Stimulated activated effector memory CD8-positive, alpha-beta T cell treated with anti-CD3 and anti-CD28 coated beads, Interleukin-12 subunit alpha, Interleukin-12 subunit beta, amount 100 ng/mL, for 72 hours (primary cell): ENCODE measurements around the gene FRS2.

ENCODE experiments used
- ATAC-seq: fragments of 150-1000 bp; cut with Tn5 transposase; 2 replicates; pipeline ENCODE4 v1.10.0; 2021
- DNase-seq, 2 donors: peaks; one replicate each; pipeline ENCODE4 v3.0.0; 2021 to 2022; ENCODE audit warnings: low spot score in 2 of 2
- H3K27ac Mint-ChIP-seq: one replicate; pipeline ENCODE4 v1.8.0; 2022; ENCODE audit warnings: mild to moderate bottlenecking, mixed read lengths
- H3K36me3 Mint-ChIP-seq: one replicate; pipeline ENCODE4 v1.8.0; 2022; ENCODE audit warnings: mild to moderate bottlenecking, mixed read lengths
- H3K4me1 Mint-ChIP-seq: one replicate; pipeline ENCODE4 v1.8.0; 2022; ENCODE audit warnings: mixed read lengths
- H3K4me3 Mint-ChIP-seq: one replicate; pipeline ENCODE4 v1.8.0; 2022; ENCODE audit warnings: mild to moderate bottlenecking, mixed read lengths
- H3K9me3 Mint-ChIP-seq: one replicate; pipeline ENCODE4 v1.8.0; 2022; ENCODE audit warnings: mixed read lengths

The FRS2 gene

DNA sequence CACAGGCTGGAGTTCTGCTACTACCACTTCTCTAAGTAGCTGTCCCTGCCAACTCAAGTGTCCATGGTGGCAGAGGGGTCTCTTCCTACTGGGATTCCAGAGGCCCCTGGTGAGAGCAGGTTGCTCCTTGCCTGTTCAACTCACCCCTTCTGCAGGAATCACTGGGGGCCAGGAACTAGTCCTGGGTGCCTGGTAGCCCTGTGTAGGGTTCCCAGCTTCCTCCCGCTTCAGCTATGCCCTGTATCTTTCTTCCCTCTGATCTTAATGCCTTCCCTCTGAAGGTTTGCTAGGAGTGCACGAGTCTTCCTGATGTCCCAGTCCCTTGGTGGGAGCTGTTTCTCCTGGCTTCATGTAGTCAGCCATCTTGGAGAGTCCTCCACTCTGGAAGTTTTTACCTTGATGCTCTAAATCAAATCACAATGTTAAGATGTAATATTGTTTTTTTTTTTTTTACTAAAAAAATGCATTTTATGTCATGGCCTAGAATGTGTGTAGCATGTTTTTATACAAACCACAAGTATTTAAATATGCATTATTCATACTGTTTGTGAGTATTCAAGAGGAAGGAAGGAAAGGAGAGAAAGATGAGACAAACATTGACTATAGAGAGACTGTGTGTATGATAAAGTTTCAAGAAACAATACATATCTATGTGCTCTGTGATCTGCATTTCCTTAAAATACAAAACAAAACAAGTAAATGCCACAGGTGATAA is 54.7 kb downstream of the FRS2 start:
- Mint-ChIP-seq H3K27ac (no peak overlapping the region), H3K4me3 (no peak overlapping the region), H3K4me1 (peaks cover 59% of the 10 kb centered on the region), H3K36me3 (no peaks in the 10 kb centered on the region), H3K9me3 (peaks cover 16% of the 10 kb centered on the region)
- ATAC-seq (no peak), DNase-seq (no peak)

DNA sequence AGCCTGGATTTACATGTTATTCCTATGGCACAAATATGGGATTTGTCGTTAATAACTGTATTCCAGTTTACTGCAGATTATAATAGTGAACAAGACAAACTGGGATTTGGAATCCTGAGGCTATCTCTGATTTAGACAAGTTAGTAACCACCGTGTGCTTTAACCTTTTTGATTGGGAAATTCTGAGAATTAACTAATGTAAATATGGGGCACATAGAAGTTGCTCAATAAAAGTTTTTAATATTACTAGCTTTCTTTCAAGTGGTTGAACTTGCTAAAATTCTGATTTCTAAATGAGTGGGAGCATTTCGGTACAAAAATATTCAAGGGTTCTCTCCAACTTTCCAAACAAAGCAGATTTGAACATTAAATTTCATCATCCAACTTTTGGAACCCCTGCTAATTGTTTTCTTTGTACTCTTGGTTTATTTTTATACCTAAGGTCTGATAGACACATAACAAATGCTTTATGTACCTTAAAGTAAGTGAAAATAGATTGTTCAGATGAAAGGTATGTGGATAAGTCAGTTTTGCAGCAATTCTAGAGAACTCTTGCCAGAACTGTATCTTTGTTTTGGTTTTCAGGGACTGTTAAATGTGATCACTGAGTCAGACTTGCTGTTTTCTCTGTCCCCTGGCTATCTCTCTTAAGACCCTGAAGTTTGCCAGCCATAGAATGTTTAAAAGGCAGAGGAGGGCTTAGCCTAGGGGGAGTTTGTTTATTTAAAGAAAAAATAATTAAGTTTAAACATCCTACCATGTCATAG is 57.5 kb downstream of the FRS2 start:
- H3K36me3 Mint-ChIP-seq: peaks cover 5% of the 10 kb centered on the region
- ATAC-seq: no peak
- DNase-seq: no peak
- peaks cover 41% of the 10 kb centered on the region for H3K4me1 Mint-ChIP-seq
- H3K9me3 Mint-ChIP-seq: peaks cover 2% of the 10 kb centered on the region
- H3K27ac Mint-ChIP-seq: peak overlapping the region; percentile 10
- H3K4me3 Mint-ChIP-seq: no peak overlapping the region

DNA sequence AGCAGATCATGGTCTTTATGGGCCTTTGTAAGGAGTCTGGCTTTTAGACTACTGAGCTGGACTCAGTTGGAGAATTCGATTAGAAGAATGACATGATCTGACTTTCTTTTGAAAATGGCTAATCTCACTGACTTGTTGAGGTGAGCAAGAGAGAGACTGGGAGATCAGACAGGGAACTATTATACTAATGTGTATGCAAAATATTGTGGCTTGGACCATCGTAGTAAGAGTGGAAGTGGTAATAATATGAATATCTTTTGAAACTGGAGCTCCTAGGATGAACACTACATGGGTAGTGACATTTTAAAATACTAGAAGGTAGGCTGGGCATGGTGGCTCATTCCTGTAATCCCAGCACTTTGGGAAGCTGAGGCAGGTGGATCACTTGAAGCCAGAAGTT is 58.8 kb downstream of the FRS2 start:
- ATAC-seq (peak; percentile 44), DNase-seq (no peak)
- H3K9me3 Mint-ChIP-seq: no peaks in the 10 kb centered on the region
- H3K4me3 Mint-ChIP-seq: no peak overlapping the region
- peaks cover 34% of the 10 kb centered on the region for H3K4me1 Mint-ChIP-seq
- peaks cover 5% of the 10 kb centered on the region for H3K36me3 Mint-ChIP-seq
- H3K27ac Mint-ChIP-seq: no peak overlapping the region

DNA sequence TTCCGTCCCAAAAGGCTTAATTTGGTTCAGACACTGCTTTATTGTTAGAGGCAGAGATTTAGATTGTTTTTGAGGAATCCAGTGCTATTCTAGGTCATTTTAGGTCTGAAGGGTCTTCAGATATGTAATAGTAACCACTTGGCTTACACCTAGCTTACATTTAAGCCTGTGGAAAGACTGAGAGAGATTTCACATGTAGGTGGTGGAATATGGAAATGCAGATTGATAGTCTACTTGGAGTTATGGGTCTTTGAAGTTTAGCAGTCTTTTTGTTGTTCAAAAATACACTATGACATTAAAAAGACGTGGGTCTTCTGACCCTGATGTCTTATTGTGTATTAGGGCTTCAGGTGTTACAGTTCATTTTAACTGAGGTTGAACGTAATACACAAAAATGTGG is 63.7 kb downstream of the FRS2 start:
- no peak for DNase-seq
- peak overlapping the region; percentile 12 for H3K27ac Mint-ChIP-seq

DNA sequence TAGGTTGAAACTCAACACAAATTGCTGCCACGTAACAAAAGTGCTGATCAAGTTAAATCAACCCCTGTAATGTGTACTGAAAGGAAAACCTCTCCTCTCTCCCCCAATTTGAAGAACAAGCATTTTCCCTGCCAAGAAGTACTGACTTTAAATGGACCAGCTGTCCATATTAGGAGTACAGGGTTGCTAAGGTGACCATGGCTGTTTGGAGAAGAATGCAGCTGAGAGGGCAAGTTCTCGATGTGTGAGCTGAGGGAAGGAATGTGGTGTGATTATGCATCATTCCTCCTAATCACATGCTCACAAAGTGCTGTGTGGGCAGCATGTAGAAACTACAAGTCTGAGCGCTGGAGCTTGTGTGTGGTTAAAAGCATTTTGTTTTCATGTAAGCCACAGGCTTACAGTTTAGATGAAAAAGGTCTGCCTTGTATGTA is 64.2 kb downstream of the FRS2 start:
- DNase-seq: peak in 1 of 2 donors; percentile 64
- H3K4me1 Mint-ChIP-seq: peaks cover 23% of the 10 kb centered on the region
- H3K9me3 Mint-ChIP-seq: no peaks in the 10 kb centered on the region
- ATAC-seq: peak; percentile 100
- peaks cover 5% of the 10 kb centered on the region for H3K36me3 Mint-ChIP-seq
- no peak overlapping the region for H3K4me3 Mint-ChIP-seq
- no peak overlapping the region for H3K27ac Mint-ChIP-seq

More for the DNA sequence above, 63.7 kb downstream of the FRS2 start:
- H3K9me3 Mint-ChIP-seq: no peaks in the 10 kb centered on the region
- no peak for ATAC-seq
- peaks cover 5% of the 10 kb centered on the region for H3K36me3 Mint-ChIP-seq
- peaks cover 27% of the 10 kb centered on the region for H3K4me1 Mint-ChIP-seq
- H3K4me3 Mint-ChIP-seq: no peak overlapping the region

DNA sequence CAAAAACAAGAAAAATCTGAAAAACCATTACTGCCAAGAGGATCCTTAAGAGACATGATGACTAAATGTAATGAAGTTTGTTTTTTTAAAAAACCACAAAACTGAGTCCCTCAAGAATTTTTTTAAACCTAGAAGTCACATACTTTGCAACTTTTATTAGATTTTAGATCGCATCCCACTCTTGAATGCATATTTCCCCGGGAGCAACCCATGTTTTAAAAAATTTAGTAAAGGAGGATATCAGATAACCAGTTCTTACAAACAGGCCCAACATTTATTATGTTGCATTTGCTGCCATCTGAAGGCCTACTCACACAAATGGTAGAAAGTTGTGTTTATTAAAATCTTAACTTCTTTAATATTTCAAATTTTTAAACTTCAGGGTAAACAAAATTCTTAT is 70.8 kb downstream of the FRS2 start:
- H3K36me3 Mint-ChIP-seq: peaks cover 9% of the 10 kb centered on the region
- H3K27ac Mint-ChIP-seq: no peak overlapping the region
- no peaks in the 10 kb centered on the region for H3K4me1 Mint-ChIP-seq
- H3K9me3 Mint-ChIP-seq: peaks cover 6% of the 10 kb centered on the region
- H3K4me3 Mint-ChIP-seq: no peak overlapping the region
- no peak for ATAC-seq
- no peak for DNase-seq

DNA sequence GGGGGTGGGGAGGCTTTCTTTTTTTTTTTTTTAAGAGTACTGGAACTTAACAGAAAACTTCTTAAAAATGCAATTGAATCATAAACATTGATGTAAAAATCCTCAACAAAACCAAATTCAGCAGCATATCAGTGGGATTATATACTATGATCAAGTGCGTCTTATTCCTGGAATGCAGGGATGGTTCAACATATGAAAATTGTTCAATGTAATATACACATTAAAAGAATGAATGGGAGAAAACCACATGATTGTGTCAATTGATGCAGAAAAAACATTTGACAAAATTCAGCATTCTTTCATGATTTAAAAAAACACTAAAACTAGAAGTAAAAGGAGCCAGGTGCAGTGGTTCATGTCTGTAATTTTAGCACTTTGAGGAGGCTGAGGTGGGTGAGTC is 73.9 kb downstream of the FRS2 start:
- Mint-ChIP-seq H3K36me3 (peaks cover 9% of the 10 kb centered on the region), H3K27ac (no peak overlapping the region), H3K9me3 (peaks cover 6% of the 10 kb centered on the region), H3K4me1 (peaks cover 8% of the 10 kb centered on the region), H3K4me3 (no peak overlapping the region)
- ATAC-seq (no peak), DNase-seq (no peak)

DNA sequence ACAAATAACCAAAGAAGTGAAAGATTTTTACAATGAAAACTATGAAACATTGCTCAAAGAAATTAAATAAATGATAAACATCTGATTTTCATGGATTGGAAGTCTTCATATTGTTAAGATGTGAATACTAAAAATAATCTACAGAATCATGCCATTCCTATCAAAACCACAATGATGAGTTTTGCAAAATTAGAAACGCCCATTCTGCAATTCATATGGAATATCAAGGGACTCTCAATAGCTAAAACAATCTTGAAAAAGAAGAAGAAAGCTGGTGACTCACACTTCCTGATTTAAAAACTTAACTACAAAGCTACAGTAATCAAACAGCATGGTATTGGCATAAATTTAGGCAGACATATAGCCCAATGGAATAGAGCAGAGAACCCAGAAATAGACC is 74.9 kb downstream of the FRS2 start:
- ATAC-seq (no peak), DNase-seq (no peak)
- H3K27ac Mint-ChIP-seq: no peak overlapping the region
- peaks cover 6% of the 10 kb centered on the region for H3K9me3 Mint-ChIP-seq
- H3K36me3 Mint-ChIP-seq: peaks cover 9% of the 10 kb centered on the region
- peaks cover 13% of the 10 kb centered on the region for H3K4me1 Mint-ChIP-seq
- H3K4me3 Mint-ChIP-seq: no peak overlapping the region

DNA sequence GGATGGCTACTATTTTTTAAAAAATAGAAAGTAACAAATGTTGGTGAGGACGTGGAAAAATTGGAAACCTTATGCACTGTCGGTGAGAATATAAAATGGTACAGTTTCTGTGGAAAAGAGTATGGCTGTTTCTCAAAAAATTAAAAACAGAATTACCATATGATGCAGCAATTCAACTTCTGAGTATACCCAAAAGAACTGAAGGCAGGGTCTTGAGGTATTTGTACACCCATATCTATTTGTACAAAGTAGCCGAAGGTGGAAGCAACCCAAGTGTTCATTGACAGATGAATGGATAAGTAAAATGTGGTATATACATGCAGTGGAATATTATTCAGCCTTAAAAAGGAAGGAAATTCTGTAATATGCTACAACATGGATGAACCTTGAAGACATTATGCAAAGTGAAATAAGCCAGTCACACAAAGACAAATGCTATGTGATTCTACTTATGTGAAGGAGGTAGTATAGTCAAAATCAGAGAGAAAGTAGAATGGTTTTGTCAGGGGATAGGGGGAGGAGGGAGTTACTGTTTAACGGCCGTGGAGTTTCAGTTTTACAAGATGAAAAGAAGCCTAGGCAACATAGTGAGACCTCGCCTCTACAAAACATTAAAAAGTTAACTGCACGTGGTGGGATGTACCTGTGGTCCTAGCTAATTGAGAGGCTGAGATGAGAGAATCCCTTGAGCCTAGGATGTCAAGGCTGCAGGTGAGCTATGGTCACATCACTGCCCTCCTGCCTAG is 76.7 kb downstream of the FRS2 start:
- DNase-seq: no peak
- Mint-ChIP-seq H3K27ac (no peak overlapping the region), H3K4me3 (no peak overlapping the region), H3K9me3 (peaks cover 6% of the 10 kb centered on the region), H3K4me1 (peaks cover 15% of the 10 kb centered on the region), H3K36me3 (no peaks in the 10 kb centered on the region)
- ATAC-seq: peak; percentile 93

DNA sequence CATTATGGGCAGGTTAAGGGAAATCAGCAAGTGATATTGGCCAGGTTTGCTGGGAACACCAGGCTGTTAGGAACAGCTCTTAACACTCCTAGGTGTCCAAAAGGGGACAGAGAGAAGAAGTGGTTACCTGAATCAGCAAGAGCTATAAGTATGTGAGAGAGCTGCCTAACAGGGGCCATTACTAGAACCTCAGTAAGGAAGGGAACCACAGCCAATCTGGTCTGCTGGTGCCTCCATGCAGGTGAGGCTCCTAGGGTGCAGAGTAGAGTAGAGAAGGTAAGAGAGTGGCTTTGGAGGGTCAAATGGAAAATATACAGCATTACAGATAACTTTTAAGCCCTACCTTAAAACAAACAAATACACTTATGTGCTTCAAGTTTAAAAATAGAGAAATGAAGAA is 78.5 kb downstream of the FRS2 start:
- no peak for ATAC-seq
- no peak overlapping the region for H3K4me3 Mint-ChIP-seq

DNA sequence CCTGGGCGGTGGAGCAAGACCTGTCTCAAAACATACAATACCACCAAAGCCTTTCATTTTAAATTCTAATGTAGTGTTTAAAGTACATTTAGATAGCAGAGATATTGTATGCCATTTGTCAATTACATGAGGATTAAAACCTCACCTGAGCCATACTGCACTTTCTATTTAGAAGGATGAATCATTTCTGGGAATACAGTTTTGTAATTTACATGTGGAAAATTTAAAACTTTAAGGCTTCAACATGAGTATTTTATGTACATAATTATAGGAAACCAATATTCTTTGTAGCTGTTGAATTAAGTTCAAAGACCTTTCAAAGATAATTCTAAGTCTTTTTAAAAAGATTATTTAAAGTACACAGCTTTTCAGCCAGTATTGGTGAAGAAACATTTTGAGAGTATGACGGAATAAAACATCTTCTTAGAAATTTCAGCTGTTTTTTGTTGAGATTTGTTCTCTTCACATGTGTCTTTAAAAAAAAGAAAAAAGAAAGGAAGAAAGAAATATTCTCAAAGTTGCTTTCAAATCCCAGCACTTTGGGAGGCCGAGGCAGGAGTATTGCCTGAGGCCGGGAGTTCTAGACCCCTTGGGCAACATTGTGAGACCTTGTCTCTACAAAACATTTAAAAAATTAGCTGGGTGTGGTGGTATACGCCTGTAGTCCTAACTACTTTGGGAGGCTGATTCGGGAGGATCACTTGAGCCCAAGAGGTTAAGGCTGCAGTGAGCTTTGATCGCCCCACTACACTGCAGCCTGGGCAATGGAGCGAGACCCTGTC is 80.6 kb downstream of the FRS2 start:
- no peak for ATAC-seq
- H3K27ac Mint-ChIP-seq: no peak overlapping the region
- DNase-seq: no peak
- peaks cover 15% of the 10 kb centered on the region for H3K4me1 Mint-ChIP-seq
- H3K36me3 Mint-ChIP-seq: no peaks in the 10 kb centered on the region
- H3K9me3 Mint-ChIP-seq: no peaks in the 10 kb centered on the region
- H3K4me3 Mint-ChIP-seq: no peak overlapping the region

More for the DNA sequence above, 78.5 kb downstream of the FRS2 start:
- peaks cover 15% of the 10 kb centered on the region for H3K4me1 Mint-ChIP-seq
- H3K9me3 Mint-ChIP-seq: peaks cover under 1% of the 10 kb centered on the region
- no peaks in the 10 kb centered on the region for H3K36me3 Mint-ChIP-seq
- DNase-seq: no peak
- H3K27ac Mint-ChIP-seq: no peak overlapping the region

DNA sequence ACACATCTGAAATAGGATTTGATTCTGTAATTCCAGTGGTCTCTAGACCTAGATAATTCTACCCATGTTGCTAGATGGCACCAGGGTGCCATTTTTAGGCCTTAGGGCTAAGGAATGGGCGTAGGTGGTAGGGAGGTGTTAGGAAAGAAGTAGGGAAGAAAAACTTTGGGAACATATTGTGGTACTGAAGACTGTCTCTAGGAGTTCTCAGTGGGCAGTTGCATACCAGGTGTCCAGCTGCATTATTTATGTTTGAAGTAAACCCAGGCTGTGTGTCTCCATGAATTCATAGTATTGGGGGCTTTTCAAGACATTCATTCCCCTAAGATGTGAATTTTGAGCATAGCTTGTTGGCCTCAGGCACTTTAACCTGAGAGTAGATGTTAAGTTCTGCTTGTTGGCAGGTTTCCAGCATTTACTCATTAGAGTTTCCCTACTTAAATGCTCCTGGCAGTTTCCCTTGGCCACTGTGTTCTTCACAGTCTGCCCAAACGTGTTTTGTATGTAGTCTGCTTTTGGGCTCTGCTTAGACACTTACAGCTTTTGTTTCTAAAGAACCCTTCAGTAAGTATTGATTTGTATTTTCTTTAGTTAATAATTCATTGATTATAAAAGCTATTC is 83.5 kb downstream of the FRS2 start:
- Mint-ChIP-seq H3K36me3 (no peaks in the 10 kb centered on the region), H3K4me3 (no peak overlapping the region), H3K9me3 (no peaks in the 10 kb centered on the region), H3K4me1 (peaks cover 7% of the 10 kb centered on the region), H3K27ac (no peak overlapping the region)
- ATAC-seq (no peak), DNase-seq (no peak)

DNA sequence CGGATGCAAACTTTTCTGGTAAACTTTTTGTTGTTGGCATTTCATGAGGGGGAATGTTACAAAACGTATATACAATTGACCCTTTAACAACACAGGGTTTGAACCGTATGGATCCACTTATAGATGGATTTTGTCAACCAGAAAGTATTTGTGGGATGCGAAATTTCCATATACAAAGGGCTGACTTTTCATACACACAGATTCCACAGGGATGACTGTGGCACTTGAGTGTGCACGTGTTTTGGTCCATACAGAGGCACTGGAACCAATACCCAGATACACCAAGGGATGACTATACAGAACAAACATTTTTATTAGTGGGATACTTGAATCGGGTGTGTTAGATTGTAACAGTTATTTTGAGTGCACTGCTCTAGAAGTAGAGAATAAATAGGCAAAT is 85.3 kb downstream of the FRS2 start:
- no peak for ATAC-seq
- H3K27ac Mint-ChIP-seq: no peak overlapping the region
- no peaks in the 10 kb centered on the region for H3K9me3 Mint-ChIP-seq
- no peaks in the 10 kb centered on the region for H3K36me3 Mint-ChIP-seq
- H3K4me1 Mint-ChIP-seq: no peaks in the 10 kb centered on the region
- DNase-seq: no peak
- no peak overlapping the region for H3K4me3 Mint-ChIP-seq

DNA sequence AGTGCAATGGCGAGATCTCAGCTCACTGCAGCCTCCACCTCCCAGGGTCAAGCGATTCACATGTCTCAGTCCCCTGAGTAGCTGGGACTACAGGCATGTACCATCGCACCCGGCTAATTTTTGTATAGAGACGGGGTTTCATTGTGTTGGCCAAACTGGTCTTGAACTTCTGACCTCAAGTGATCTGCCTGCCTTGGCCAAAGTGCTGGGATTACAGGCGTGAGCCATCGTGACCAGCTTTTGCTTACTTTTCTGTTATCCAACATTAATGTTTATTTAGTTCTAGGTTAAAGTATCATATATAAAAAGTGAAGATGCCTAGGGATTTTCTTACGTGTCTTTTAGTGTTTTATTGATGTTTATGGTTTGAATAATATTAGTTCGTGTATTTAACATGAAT is 86.2 kb downstream of the FRS2 start:
- Mint-ChIP-seq H3K36me3 (no peaks in the 10 kb centered on the region), H3K4me3 (no peak overlapping the region), H3K9me3 (no peaks in the 10 kb centered on the region), H3K27ac (no peak overlapping the region), H3K4me1 (no peaks in the 10 kb centered on the region)
- ATAC-seq (no peak), DNase-seq (no peak)
